ENCODE measurements around the gene ARHGEF38.

Gene ARHGEF38

DNA sequence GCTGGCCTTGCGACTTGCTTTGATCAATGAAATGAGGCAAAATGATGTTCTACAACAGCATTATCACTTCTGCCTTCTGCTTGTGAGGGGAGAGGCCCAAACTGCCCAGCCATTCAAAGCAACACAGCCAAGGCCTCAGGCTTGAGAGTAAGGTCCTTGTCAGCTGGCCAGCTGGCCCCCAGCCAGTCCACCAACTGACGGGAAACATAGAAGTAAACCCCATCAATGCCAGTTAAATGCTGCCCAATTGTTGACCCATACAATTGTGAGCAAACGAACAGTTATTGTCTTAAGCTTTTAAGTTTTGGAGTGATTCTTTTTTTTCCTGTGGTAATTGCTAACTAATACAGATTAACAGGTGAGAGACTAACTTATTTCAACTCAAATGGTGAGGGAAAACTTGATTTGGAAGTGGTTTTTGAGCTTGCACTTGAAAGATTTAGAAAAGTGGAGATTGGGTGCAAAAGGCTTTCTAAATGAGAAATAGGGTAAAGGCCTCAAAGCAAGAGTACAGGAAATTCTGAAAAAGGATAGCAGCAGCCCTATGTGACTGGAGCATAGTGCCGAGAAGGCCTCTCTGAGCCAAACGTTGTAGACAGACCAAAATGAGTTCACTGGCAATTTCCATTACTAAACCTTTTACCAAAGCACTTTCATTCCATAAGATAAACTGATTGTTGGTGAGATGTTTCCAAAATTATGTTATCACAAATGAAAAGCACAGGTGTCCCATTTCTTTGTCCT is 66.9 kb downstream of the ARHGEF38 start:
- Histone ChIP-seq H3K23ac (ENCODE audit: low read length) (no peak overlapping the region), H2BK120ac (ENCODE audit: insufficient read depth, low read length, poor library complexity) (no peak overlapping the region), H3K79me1 (ENCODE audit: low read length) (no peaks in the 10 kb centered on the region), H3K9me3 (ENCODE audit: insufficient read depth, low read depth, low read length) (no peaks in the 10 kb centered on the region), H4K12ac (ENCODE audit: low read depth, low read length) (no peak overlapping the region), H3K9ac (ENCODE audit: low read length) (no peak overlapping the region), H3K18ac (ENCODE audit: low read length) (no peak overlapping the region), H3K4ac (ENCODE audit: low read depth, low read length) (no peak overlapping the region), H3K4me3 (ENCODE audit: low read depth, low read length) (no peak overlapping the region), H2BK5ac (ENCODE audit: low read depth, low read length, poor library complexity) (no peak overlapping the region), H3K4me1 (ENCODE audit: control insufficient read depth in 1 of 2, insufficient read depth in 2 of 2, low read length in 2 of 2) (no peaks in the 10 kb centered on the region), H3K27ac (ENCODE audit: low read depth, low read length) (no peak overlapping the region), H2AK5ac (ENCODE audit: low read length) (no peak overlapping the region), H3K79me2 (ENCODE audit: control insufficient read depth, insufficient read depth, low read length, poor library complexity) (no peaks in the 10 kb centered on the region), H3K36me3 (ENCODE audit: control insufficient read depth in 1 of 2, insufficient read depth in 2 of 2, low read length in 2 of 2) (no peaks in the 10 kb centered on the region), H4K91ac (ENCODE audit: low read depth, low read length) (no peak overlapping the region), H3K4me2 (ENCODE audit: low read length) (no peak overlapping the region), H3K27me3 (ENCODE audit: insufficient read depth, low read length) (no peaks in the 10 kb centered on the region), H2BK12ac (ENCODE audit: low read length) (no peak overlapping the region), H2AFZ (ENCODE audit: insufficient read depth, low read length, poor library complexity) (no peak overlapping the region), H4K8ac (ENCODE audit: low read depth, low read length) (no peak overlapping the region), H3K14ac (ENCODE audit: low read length) (no peak overlapping the region)
- no peak for DNase-seq
- WGBS (ENCODE audit: extremely low coverage, insufficient coverage, insufficient read length) = no CpG with 5 or more reads among the region's 5 CpGs

GRCh38 chr4:105620640-105621323 is 68.4 kb downstream of the ARHGEF38 start:
- H2AK5ac ChIP-seq (ENCODE audit: low read length) = no peak overlapping the region
- no peaks in the 10 kb centered on the region for H3K79me1 ChIP-seq (ENCODE audit: low read length)
- no peaks in the 10 kb centered on the region for H3K9me3 ChIP-seq (ENCODE audit: insufficient read depth, low read depth, low read length)
- DNase-seq = no peak
- H3K14ac ChIP-seq (ENCODE audit: low read length) = no peak overlapping the region
- no peak overlapping the region for H3K4ac ChIP-seq (ENCODE audit: low read depth, low read length)
- H2BK5ac ChIP-seq (ENCODE audit: low read depth, low read length, poor library complexity) = no peak overlapping the region
- H3K27me3 ChIP-seq (ENCODE audit: insufficient read depth, low read length) = no peaks in the 10 kb centered on the region
- no peak overlapping the region for H2AFZ ChIP-seq (ENCODE audit: insufficient read depth, low read length, poor library complexity)
- H3K18ac ChIP-seq (ENCODE audit: low read length) = no peak overlapping the region
- H3K27ac ChIP-seq (ENCODE audit: low read depth, low read length) = no peak overlapping the region
- H4K12ac ChIP-seq (ENCODE audit: low read depth, low read length) = no peak overlapping the region
- H2BK120ac ChIP-seq (ENCODE audit: insufficient read depth, low read length, poor library complexity) = no peak overlapping the region
- no peak overlapping the region for H3K4me3 ChIP-seq (ENCODE audit: low read depth, low read length)
- no peak overlapping the region for H4K8ac ChIP-seq (ENCODE audit: low read depth, low read length)
- no peaks in the 10 kb centered on the region for H3K36me3 ChIP-seq (ENCODE audit: control insufficient read depth in 1 of 2, insufficient read depth in 2 of 2, low read length in 2 of 2)
- WGBS (ENCODE audit: extremely low coverage, insufficient coverage, insufficient read length) = no CpG with 5 or more reads among the region's 1 CpG
- H2BK12ac ChIP-seq (ENCODE audit: low read length) = no peak overlapping the region
- no peak overlapping the region for H3K4me2 ChIP-seq (ENCODE audit: low read length)
- no peaks in the 10 kb centered on the region for H3K79me2 ChIP-seq (ENCODE audit: control insufficient read depth, insufficient read depth, low read length, poor library complexity)
- no peak overlapping the region for H3K23ac ChIP-seq (ENCODE audit: low read length)
- no peak overlapping the region for H4K91ac ChIP-seq (ENCODE audit: low read depth, low read length)
- H3K4me1 ChIP-seq (ENCODE audit: control insufficient read depth in 1 of 2, insufficient read depth in 2 of 2, low read length in 2 of 2) = no peaks in the 10 kb centered on the region
- H3K9ac ChIP-seq (ENCODE audit: low read length) = no peak overlapping the region

DNA sequence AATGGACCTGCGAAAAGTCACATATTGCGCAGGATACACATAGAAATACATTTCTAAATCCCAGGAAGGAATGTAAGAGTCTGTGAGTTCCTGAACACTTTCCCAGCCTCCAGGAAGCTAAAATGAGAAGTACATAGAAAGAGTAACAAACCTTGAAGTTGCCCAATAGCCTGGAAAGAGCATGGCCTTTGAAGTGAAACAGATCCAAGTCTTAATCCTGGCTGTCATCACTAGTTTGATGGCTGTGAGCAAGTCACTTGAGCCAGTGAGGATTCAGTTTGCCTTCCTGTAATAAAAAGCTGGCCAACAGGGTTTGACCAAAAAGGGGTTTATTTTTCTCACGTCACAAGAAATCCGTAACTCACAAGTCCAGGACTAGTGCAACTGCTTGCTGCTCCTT is 69.8 kb downstream of the ARHGEF38 start:
- WGBS (ENCODE audit: extremely low coverage, insufficient coverage, insufficient read length) = no CpG with 5 or more reads among the region's 4 CpGs
- no peak overlapping the region for H2BK5ac ChIP-seq (ENCODE audit: low read depth, low read length, poor library complexity)
- no peak for DNase-seq
- no peak overlapping the region for H3K4ac ChIP-seq (ENCODE audit: low read depth, low read length)
- H2BK12ac ChIP-seq (ENCODE audit: low read length) = no peak overlapping the region
- no peak overlapping the region for H3K27ac ChIP-seq (ENCODE audit: low read depth, low read length)
- no peak overlapping the region for H3K9ac ChIP-seq (ENCODE audit: low read length)
- H4K8ac ChIP-seq (ENCODE audit: low read depth, low read length) = no peak overlapping the region
- no peak overlapping the region for H2AK5ac ChIP-seq (ENCODE audit: low read length)
- H4K91ac ChIP-seq (ENCODE audit: low read depth, low read length) = no peak overlapping the region
- no peaks in the 10 kb centered on the region for H3K4me1 ChIP-seq (ENCODE audit: control insufficient read depth in 1 of 2, insufficient read depth in 2 of 2, low read length in 2 of 2)
- H3K79me1 ChIP-seq (ENCODE audit: low read length) = no peaks in the 10 kb centered on the region
- H3K27me3 ChIP-seq (ENCODE audit: insufficient read depth, low read length) = no peaks in the 10 kb centered on the region
- H3K23ac ChIP-seq (ENCODE audit: low read length) = no peak overlapping the region
- H3K18ac ChIP-seq (ENCODE audit: low read length) = no peak overlapping the region
- no peak overlapping the region for H3K4me3 ChIP-seq (ENCODE audit: low read depth, low read length)
- H3K4me2 ChIP-seq (ENCODE audit: low read length) = peak overlapping the region; percentile 2
- no peaks in the 10 kb centered on the region for H3K79me2 ChIP-seq (ENCODE audit: control insufficient read depth, insufficient read depth, low read length, poor library complexity)
- no peak overlapping the region for H2AFZ ChIP-seq (ENCODE audit: insufficient read depth, low read length, poor library complexity)
- H2BK120ac ChIP-seq (ENCODE audit: insufficient read depth, low read length, poor library complexity) = no peak overlapping the region
- no peaks in the 10 kb centered on the region for H3K9me3 ChIP-seq (ENCODE audit: insufficient read depth, low read depth, low read length)
- no peak overlapping the region for H4K12ac ChIP-seq (ENCODE audit: low read depth, low read length)
- no peak overlapping the region for H3K14ac ChIP-seq (ENCODE audit: low read length)
- H3K36me3 ChIP-seq (ENCODE audit: control insufficient read depth in 1 of 2, insufficient read depth in 2 of 2, low read length in 2 of 2) = no peaks in the 10 kb centered on the region

DNA sequence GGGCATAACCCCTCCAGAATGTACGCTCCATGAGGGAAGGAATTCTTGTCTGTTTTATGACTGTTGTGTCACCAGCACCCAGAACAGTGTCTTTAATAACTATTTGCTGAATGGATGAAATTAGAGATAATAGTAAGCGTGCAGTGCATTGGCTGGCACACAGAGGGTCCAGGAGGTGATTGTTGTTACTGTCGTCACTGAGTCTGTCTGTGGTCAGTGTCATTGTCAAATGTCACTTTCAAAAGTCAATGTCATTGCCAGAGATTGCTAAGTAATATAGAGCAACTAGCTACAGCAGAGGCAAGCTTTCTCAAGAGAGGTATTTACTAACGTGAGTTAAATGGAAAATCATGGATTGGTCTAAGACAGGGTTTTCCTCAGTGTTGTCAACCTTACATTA is 70.7 kb downstream of the ARHGEF38 start:
- H3K4me2 ChIP-seq (ENCODE audit: low read length) = no peak overlapping the region
- H3K36me3 ChIP-seq (ENCODE audit: control insufficient read depth in 1 of 2, insufficient read depth in 2 of 2, low read length in 2 of 2) = no peaks in the 10 kb centered on the region
- no peaks in the 10 kb centered on the region for H3K79me1 ChIP-seq (ENCODE audit: low read length)
- no peaks in the 10 kb centered on the region for H3K9me3 ChIP-seq (ENCODE audit: insufficient read depth, low read depth, low read length)
- no peaks in the 10 kb centered on the region for H3K4me1 ChIP-seq (ENCODE audit: control insufficient read depth in 1 of 2, insufficient read depth in 2 of 2, low read length in 2 of 2)
- H3K9ac ChIP-seq (ENCODE audit: low read length) = no peak overlapping the region
- H2BK120ac ChIP-seq (ENCODE audit: insufficient read depth, low read length, poor library complexity) = no peak overlapping the region
- no peak overlapping the region for H4K12ac ChIP-seq (ENCODE audit: low read depth, low read length)
- H3K4me3 ChIP-seq (ENCODE audit: low read depth, low read length) = no peak overlapping the region
- H3K18ac ChIP-seq (ENCODE audit: low read length) = no peak overlapping the region
- no peaks in the 10 kb centered on the region for H3K27me3 ChIP-seq (ENCODE audit: insufficient read depth, low read length)
- H2BK12ac ChIP-seq (ENCODE audit: low read length) = no peak overlapping the region
- H3K14ac ChIP-seq (ENCODE audit: low read length) = no peak overlapping the region
- WGBS (ENCODE audit: extremely low coverage, insufficient coverage, insufficient read length) = no CpG with 5 or more reads among the region's 4 CpGs
- H4K91ac ChIP-seq (ENCODE audit: low read depth, low read length) = no peak overlapping the region
- no peak overlapping the region for H3K4ac ChIP-seq (ENCODE audit: low read depth, low read length)
- no peak overlapping the region for H2AFZ ChIP-seq (ENCODE audit: insufficient read depth, low read length, poor library complexity)
- no peaks in the 10 kb centered on the region for H3K79me2 ChIP-seq (ENCODE audit: control insufficient read depth, insufficient read depth, low read length, poor library complexity)
- no peak overlapping the region for H3K27ac ChIP-seq (ENCODE audit: low read depth, low read length)
- H2BK5ac ChIP-seq (ENCODE audit: low read depth, low read length, poor library complexity) = no peak overlapping the region
- no peak overlapping the region for H3K23ac ChIP-seq (ENCODE audit: low read length)
- no peak overlapping the region for H2AK5ac ChIP-seq (ENCODE audit: low read length)
- H4K8ac ChIP-seq (ENCODE audit: low read depth, low read length) = no peak overlapping the region
- DNase-seq = no peak
